ENCODE results near the gene RNF215.
A peak's percentile ranks its signal among the peaks of the same experiment; 100 is the strongest.
"Not testable (repeated sequence)": the region's sequence is repeated elsewhere in the genome, so short reads cannot be mapped to it uniquely, and the experiment has no call there.

Gene RNF215

DNA sequence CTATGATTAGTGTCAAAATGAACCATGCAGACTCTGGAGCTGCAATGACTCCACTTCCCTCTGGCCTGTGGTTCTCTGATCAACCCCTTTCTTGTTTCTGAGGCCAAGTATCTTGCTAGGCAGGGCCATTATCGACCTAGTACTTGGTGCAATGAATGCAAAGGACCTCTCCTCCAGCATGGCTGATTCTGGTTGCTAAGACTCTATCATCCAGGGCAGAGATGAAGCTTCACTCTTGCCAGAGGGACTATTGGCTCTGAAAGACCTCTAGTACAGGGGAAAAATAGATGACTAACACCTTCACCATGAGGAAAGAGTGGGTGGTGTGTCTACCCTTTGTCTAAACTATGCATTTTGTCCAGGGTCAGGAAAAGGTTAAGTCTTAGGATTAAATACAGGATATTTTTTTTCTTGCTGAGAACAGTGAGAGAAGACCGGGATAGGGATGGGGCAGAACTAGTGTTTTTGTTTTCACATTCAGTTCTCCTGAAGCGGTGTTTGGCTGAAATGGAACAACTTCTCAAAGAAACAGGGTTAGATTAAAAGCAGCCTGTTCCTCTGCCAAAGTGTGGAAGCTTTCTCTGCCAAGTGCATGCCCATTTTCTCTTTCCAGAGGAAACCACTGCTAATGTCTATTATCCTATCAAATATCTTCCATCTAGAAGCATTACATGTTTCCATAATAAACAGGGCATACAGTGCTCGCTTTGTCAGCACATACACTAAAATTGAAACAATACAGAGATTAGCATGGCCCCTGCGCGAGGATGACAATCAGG lies 33.3 kb upstream of the RNF215 start:
- DNase-seq, result no peak

DNA sequence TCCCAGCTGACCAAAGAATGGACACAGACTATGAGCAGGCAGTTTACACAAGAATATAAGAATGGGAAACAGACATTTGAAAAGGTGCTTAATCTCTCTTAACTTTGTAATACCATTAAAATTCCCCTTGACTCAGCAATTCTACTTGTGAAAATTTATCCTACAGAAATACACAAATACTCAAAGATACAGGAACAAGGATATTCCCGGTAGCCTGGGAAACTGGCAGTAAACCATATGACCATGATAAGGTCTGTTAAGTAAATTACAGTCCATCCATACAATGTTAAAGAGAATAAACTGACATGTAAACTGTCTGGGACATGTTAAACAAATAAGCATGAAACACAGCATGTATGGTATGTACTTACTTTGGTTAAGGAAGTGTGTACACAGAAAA lies 29.6 kb upstream of the RNF215 start:
- no peak for DNase-seq

GRCh38 chr22:30416403-30416802 lies 29.2 kb upstream of the RNF215 start:
- no peak for DNase-seq

DNA sequence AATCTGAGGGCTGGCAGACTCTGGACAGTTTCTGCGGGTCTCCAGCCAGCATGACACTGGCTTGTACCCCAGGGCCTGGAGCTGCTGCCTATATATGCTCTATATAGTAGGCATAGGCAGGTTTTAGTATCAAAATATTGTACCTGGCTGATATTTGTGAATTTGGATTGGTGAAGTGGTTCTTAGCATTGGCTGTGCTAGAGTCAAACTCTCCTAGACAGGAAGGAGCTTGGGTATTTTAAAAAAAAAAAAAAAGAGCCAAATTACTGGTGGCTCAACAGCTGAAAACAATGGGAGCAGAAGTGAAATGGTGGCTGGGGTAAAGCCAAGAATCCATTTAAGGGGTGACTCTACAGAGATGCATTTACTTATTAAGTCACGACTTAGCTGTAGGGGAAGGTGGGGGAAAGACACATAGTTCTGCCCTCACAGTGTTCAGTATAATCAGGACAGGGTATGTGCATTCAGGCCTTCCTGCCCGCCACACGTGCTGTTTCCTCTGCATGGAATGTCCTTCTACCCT lies 27.4 kb upstream of the RNF215 start:
- no peak for DNase-seq

GRCh38 chr22:30413745-30414524 lies 26.7 kb upstream of the RNF215 start:
- no peak for DNase-seq

- no peak for DNase-seq
These were observed 25.8 kb upstream of the RNF215 start for GRCh38 chr22:30413001-30413400.

DNA sequence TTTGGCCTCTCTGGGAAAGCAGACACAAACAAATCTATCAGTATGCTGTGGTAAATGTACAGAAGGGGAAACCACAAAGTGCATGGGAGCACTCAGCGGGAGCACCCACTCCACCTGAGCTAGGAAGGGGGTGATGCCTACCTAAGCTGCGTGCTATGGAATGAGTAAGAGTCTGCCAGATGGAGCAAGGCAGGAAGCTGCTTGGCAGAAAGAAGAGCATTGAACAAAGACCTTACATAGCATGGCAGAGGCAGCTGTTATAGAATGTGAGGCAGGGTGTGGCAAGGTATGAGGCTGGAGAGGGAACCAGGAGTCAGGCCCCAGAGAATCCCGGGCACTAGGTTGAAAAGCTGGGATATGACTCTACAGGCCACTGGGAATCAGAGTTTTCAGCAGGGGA lies 24.6 kb upstream of the RNF215 start:
- no peak for DNase-seq

DNA sequence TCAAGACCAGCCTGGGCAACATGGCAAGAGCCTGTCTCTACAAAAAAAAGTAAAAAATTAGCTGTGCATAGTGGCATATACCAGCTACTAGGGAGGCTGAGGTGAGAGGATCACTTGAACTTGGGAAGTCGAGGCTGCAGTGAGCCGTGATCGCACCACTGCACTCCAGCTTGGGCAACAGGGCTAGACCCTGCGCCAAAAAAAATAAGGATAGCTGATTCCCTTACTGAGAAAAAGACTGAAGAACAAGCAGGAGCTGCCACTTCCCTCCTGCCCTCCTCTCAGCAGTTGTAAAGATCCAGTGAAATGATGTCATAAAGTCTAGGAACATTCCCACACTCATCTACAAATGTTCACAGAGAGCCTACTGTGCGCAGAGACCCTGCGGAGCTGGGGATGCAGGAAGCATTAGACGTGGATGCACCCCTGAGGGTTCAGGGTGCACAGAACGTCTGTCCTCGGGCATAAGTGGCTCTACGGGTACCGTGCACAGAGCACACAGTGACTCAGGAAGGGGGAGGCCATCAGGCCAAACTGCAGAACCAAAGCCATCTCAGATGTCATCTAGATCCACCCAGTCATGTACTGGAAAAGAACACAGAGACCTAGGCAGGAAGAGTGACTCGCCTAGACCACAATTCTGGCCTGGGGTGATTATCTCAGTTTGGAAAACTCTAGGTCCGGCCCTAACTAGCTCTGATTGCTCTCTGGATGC lies 21.3 kb upstream of the RNF215 start:
- DNase-seq, result no peak

- DNase-seq, result no peak
These were observed 19.2 kb upstream of the RNF215 start for GRCh38 chr22:30406400-30406799.

DNA sequence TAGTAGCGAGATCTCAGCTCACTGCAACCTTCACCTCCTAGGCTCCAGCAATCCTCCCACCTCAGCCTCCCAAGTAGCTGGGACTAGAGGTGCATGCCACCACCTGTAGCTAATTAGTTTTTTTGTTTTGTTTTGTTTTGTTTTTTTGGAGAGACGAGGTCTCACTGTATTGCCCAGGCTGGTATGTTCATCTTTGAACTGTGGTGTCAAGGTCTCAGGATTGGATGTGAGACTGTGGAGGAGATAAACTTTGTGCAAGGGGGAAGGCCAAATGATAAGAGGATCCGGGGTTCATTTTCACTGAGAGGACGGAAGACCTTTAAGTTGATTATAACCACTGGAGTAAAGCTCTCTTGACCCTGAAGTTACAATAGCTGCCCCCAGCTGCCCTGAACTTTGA lies 18.5 kb upstream of the RNF215 start:
- no peak for DNase-seq

- DNase-seq, result no peak
These were observed 17.1 kb upstream of the RNF215 start for GRCh38 chr22:30404307-30404706.

DNA sequence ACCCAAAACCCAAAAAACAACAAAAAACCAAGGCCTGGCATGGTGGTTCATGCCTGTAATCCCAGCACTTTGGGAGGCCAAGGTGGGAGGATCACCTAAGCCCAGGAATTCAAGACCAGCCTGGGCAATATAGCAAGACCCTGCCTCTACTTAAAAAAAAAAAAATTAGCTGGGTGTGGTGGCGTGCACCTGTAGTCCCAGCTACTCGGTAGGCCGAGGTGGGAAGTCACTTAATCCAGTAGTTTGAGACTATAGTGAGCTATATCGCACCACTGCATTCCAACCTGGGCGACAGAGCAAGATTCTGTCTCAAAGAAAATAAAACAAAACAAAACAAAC lies 15.5 kb upstream of the RNF215 start:
- not testable (repeated sequence) for DNase-seq

GRCh38 chr22:30402028-30402765 lies 15.0 kb upstream of the RNF215 start:
- no peak for DNase-seq

GRCh38 chr22:30401024-30401423 lies 13.8 kb upstream of the RNF215 start:
- not testable (repeated sequence) for DNase-seq

DNA sequence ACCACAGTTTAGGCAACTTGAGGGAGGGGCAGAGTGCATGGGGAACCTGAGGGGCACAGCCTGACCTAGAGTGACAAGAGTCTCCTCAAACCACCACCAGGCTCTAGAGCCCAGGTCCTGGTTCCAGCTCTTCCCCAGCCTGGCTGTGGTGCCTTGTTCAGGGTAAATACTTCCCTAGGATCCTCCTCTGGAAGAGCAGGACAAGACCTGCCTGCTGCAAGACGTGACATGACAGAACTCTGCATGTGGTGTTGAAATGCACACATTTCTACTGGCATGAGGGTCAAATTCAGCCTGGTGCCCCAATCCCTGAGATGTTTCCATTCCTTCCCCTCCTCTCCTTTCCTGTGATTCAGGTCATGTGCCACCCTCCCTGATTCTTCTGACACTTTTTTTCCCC lies 12.9 kb upstream of the RNF215 start:
- no peak for DNase-seq

DNA sequence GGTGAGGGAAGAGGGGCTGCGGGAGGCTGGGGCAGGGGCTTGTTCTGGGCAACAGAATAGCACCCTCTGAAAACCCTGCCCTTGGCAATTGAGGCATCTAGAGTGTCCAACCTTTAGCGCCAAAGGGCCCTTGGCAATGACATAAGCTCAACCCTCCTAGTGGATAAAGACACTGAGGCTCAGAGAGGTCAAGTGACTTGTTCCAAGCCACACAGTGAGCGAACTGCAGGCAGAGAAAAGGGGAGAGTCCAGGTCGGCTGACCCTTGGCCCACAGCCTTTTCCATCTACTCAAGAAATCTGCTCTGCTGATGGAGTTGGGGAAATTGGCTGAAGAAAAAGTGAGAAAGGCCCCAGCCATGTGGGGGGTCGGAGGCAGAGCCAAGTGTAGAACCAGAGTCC lies 12.5 kb upstream of the RNF215 start:
- DNase-seq, result no peak

- DNase-seq, result no peak
These were observed 11.8 kb upstream of the RNF215 start for GRCh38 chr22:30398685-30399680.

DNA sequence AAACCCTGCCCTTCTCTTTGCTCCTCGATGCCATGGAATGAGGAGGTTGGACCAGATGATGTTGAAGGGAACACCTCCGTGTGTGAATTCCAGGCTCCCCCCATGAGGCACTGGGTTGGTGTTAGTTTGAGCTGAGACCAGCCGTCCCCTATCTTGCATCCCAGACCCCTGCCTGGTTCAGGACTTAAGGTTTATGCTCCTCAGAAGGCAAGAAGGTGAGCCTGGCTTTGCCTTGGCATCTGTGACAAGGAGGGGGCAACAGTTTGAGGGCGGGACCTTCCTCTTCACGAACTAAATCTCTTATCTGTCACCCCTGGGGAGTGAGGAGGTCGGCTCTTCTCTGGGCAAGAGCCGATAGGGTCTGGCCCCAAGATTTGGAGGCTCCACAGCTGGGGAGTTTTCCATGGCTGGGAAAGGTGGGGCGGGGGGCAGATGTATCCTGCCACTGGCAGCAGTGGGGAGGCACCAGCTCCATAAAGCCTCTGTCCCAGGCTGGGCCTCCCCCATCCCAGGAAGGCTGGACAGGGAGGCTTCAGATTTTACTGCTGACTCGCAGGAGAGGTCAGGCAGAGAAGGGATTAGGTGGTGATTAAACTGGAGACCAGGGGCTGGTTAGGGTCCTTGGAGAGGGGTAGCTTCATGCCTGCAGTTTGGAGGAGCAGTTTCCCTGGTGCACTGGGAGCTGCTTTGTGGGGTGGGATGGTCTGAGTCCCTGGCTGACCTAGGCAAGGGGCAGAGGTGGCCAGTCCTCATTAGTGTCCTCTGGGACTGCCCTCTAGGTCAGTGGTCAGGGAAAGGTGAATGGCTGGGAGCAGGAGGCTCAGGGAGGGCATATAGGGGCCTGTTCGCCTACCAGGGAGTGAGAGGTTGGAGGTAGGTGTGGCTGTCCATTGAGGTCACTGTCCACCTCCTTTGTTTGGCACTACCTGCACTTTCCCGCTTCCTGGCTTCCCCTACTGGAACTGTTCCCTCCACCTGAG lies 10.7 kb upstream of the RNF215 start:
- no peak for DNase-seq

DNA sequence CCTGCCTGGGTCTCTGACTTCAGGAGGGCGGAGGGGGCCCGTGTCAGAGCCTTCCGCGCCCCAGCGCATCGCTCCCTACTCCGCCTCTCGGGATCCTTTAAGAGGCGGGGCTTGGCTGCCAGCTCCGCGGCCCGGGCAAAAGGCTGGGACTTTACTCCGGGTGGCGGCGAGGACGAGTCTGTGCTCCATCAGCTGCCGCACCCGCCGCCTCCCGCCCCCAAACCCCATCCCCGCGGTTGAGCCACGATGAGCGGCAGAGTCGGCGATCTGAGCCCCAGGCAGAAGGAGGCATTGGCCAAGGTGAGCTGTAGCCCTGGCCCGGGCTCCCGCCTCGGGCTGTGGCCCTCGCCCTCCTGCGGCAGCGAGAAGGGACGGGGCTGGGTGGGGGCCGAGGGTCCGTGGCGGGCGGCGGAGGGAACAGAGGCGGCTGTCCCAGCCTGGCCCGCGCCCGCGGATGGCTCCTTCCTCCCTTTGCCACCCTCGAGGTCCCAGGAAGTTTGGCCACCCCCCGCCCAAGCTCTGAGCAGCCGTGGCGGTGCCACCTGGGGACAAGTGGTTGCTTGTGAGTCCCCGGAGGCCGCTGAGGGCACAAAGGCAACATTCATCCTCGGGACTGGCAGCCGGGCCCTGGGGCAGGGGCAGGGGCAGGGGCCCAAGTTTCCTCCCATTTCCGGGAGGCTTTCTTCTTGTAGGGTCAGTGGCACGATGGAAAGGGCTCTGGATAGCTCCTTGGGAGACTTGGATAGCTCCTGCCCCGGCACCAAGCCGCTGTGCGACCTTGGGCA lies 9.9 kb upstream of the RNF215 start, which contains the start of gene SEC14L2:
SEC14L2 (plus strand) TSS at position 148 of the 785 bp plus-strand sequence; CDS start at position 247, 99 bp downstream.
- peak; percentile 69 for DNase-seq

Data from 8988T (cell line).